Breast epithelium (tissue), 3 donors: ENCODE data around the gene DSG3.

ENCODE experiments used
- POLR2A ChIP-seq: fragments of 450-650 bp; IDR thresholded peaks from one replicate; pipeline ENCODE4 v1.6.1; 2016; ENCODE audit warnings: antibody characterized with exemption, mild to moderate bottlenecking, moderate library complexity
- POLR2AphosphoS5 ChIP-seq, 3 donors: sonication (generic); formaldehyde crosslinking; IDR thresholded peaks; one replicate each; pipeline ENCODE4 v1.6.1; 2017; ENCODE audit warnings: antibody characterized with exemption in 3 of 3
- TF ChIP-seq, protein P1 (sequence below), 3 donors: fragments of 450-650 bp; IDR thresholded peaks; one replicate each; pipeline ENCODE4 v1.5.1; 2016 to 2017; ENCODE audit warnings: antibody characterized with exemption in 3 of 3, mild to moderate bottlenecking in 3 of 3, moderate library complexity in 3 of 3

DNA sequence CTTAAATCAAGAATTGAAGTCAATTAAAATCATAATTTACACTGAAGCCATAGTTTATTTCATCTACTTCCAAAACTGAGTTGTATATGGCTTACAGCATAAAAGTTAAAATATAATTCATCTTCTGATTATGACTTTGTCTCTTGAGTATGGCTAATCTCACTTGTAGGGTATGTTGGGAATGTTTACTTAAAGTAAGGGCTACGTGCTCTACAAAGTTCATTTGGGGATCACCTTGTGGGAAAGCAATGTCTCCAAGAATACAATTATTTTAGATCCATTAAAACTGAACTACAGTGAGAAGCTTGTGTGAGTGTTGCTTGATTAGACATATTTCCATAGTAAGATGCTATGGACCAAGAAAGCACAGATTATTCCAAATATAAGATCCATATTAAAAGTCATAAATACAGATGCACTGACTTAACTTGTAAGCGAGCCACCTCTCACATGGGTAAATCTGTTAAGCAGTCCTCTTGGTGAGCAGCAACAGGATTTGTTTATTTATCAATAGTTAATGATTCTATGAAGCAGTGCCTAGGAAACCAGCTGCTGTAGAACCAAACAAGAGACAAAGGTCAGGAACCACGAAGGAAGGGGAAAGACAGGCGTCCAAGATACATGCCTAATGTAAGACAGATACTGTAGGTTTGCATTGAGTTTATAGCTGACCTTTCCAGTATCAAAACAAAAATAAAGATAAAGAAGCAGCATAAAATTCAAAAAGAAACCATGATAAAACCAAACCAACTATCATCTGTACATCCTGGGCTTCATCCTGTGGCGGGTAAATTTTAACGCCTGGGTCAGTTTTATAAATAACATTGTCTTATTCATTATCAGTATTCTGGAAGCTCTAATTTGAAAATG lies 46.1 kb upstream of the DSG3 start:
- TF ChIP-seq POLR2AphosphoS5 (IDR thresholded peaks at IDR 0.05) (no peak), POLR2A (no peak)
- TF ChIP-seq, protein P1, sequence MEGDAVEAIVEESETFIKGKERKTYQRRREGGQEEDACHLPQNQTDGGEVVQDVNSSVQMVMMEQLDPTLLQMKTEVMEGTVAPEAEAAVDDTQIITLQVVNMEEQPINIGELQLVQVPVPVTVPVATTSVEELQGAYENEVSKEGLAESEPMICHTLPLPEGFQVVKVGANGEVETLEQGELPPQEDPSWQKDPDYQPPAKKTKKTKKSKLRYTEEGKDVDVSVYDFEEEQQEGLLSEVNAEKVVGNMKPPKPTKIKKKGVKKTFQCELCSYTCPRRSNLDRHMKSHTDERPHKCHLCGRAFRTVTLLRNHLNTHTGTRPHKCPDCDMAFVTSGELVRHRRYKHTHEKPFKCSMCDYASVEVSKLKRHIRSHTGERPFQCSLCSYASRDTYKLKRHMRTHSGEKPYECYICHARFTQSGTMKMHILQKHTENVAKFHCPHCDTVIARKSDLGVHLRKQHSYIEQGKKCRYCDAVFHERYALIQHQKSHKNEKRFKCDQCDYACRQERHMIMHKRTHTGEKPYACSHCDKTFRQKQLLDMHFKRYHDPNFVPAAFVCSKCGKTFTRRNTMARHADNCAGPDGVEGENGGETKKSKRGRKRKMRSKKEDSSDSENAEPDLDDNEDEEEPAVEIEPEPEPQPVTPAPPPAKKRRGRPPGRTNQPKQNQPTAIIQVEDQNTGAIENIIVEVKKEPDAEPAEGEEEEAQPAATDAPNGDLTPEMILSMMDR (IDR thresholded peaks at IDR 0.05), result no peak
